ENCODE data around the gene AFAP1.
A peak's percentile ranks its signal among the peaks of the same experiment; 100 is the strongest.

AFAP1 gene

GRCh38 chr4:7862561-7863192, 77.0 kb downstream of the AFAP1 start:
- no peak for DNase-seq

GRCh38 chr4:7861440-7861881, 78.2 kb downstream of the AFAP1 start:
- DNase-seq = no peak

GRCh38 chr4:7860600-7861163, 79.0 kb downstream of the AFAP1 start:
- no peak for DNase-seq

GRCh38 chr4:7859326-7859725, 80.3 kb downstream of the AFAP1 start:
- DNase-seq = no peak

GRCh38 chr4:7858498-7858897, 81.2 kb downstream of the AFAP1 start:
- DNase-seq = no peak

- DNase-seq = no peak
These were observed 81.7 kb downstream of the AFAP1 start for GRCh38 chr4:7857993-7858392.

- DNase-seq = no peak
These were observed 82.4 kb downstream of the AFAP1 start for GRCh38 chr4:7857238-7857701.

- no peak for DNase-seq
These were observed 83.9 kb downstream of the AFAP1 start for GRCh38 chr4:7855731-7856130.

GRCh38 chr4:7854697-7855370, 84.8 kb downstream of the AFAP1 start:
- DNase-seq = peak; percentile 90

- DNase-seq = no peak
These were observed 85.4 kb downstream of the AFAP1 start for GRCh38 chr4:7854216-7854615.

- no peak for DNase-seq
These were observed 86.4 kb downstream of the AFAP1 start for GRCh38 chr4:7853271-7853670.

- DNase-seq = peak; percentile 40
These were observed 87.0 kb downstream of the AFAP1 start for GRCh38 chr4:7852568-7853185.

GRCh38 chr4:7850489-7850888, 89.2 kb downstream of the AFAP1 start:
- DNase-seq = no peak

- DNase-seq = no peak
These were observed 92.5 kb downstream of the AFAP1 start for GRCh38 chr4:7847206-7847605.

- DNase-seq = no peak
These were observed 94.0 kb downstream of the AFAP1 start for GRCh38 chr4:7845493-7846128.

GRCh38 chr4:7844594-7844991, 95.1 kb downstream of the AFAP1 start:
- DNase-seq = no peak

- peak; percentile 78 for DNase-seq
These were observed 95.6 kb downstream of the AFAP1 start for GRCh38 chr4:7843831-7844593.

GRCh38 chr4:7842384-7843279, 97.0 kb downstream of the AFAP1 start:
- DNase-seq = no peak

- DNase-seq = no peak
These were observed 97.8 kb downstream of the AFAP1 start for GRCh38 chr4:7841894-7842293.

- DNase-seq = no peak
These were observed 98.6 kb downstream of the AFAP1 start for GRCh38 chr4:7841071-7841470.

- no peak for DNase-seq
These were observed 99.8 kb downstream of the AFAP1 start for GRCh38 chr4:7839856-7840255.

All from CD4-positive, alpha-beta T cell treated with Interleukin-10 for 1 hour (primary cell).